ENCODE data around the gene SERINC1.
A peak's percentile ranks its signal among the peaks of the same experiment; 100 is the strongest.

The SERINC1 gene

DNA sequence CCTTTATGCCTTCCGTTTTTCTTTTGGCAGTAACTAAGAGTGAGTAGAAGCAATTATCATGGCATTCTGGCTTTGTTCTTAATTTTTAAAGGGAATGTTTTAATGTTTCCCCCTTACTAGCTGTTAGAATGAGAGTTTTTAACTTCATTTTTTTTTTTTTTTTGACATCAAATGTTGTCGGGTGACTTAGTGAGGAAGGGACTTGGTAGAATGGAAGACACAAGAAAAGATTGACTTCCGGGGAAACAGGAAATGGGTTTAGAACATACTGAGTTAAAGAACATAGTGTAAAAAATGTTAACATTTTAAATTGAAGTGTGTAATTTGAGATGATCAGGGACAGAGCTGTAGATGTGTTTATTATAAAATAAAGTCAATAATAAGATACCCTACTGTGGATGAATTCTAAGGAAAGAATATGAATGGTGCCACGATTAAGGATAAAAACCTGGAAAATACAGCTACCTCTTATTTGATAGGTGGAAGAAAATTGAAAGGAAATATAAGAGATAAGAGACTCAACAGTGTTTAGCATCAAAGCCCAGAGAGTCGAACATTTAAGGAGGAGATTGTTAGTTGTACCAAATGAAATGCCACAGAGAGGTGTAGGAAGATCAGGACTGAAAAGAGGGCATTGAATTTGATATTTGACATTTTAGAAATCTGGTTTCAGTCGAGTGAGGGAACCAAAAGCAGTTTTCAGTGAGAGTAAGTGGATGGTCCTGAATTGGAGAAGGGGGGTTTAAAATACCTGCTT is 62.7 kb downstream of the SERINC1 start:
- ATAC-seq, result no peak
- Mint-ChIP-seq H3K9me3 (no peaks in the 10 kb centered on the region), H3K27ac (no peak overlapping the region), H3K36me3 (peaks cover 35% of the 10 kb centered on the region), H3K27me3 (no peaks in the 10 kb centered on the region), H3K4me1 (peaks cover 57% of the 10 kb centered on the region), H3K4me3 (no peak overlapping the region)

- Mint-ChIP-seq H3K36me3 (peaks cover 32% of the 10 kb centered on the region), H3K4me1 (peaks cover 60% of the 10 kb centered on the region), H3K4me3 (no peak overlapping the region), H3K27ac (no peak overlapping the region), H3K27me3 (no peaks in the 10 kb centered on the region), H3K9me3 (no peaks in the 10 kb centered on the region)
- ATAC-seq, result no peak
Observed at GRCh38 chr6:122408240-122408639, 63.4 kb downstream of the SERINC1 start.

DNA sequence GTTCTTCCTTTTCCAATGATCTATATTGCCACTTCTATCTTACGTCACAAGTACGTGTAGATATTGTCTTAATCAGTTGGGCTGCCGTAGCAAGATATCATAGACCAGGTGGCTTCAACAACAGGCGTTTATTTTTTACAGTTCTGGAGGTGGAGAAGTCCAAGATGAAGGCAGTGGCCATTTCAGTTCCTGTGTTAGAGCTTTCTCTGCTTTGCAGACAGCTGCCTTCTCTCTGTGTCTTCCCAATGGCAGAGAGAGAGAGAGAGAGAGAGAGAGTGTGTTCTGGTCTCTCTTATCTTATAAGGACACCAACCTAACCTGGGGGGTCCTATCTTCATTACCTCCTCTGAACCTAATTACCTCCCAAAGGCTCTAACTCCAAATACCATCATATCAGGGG is 63.9 kb downstream of the SERINC1 start:
- peaks cover 60% of the 10 kb centered on the region for H3K4me1 Mint-ChIP-seq
- no peak overlapping the region for H3K27ac Mint-ChIP-seq
- H3K9me3 Mint-ChIP-seq, result no peaks in the 10 kb centered on the region
- H3K27me3 Mint-ChIP-seq, result no peaks in the 10 kb centered on the region
- H3K4me3 Mint-ChIP-seq, result no peak overlapping the region
- no peak for ATAC-seq
- peaks cover 32% of the 10 kb centered on the region for H3K36me3 Mint-ChIP-seq

- H3K27ac Mint-ChIP-seq, result no peak overlapping the region
- no peaks in the 10 kb centered on the region for H3K27me3 Mint-ChIP-seq
- H3K9me3 Mint-ChIP-seq, result no peaks in the 10 kb centered on the region
- peaks cover 21% of the 10 kb centered on the region for H3K36me3 Mint-ChIP-seq
- H3K4me3 Mint-ChIP-seq, result no peak overlapping the region
- peaks cover 63% of the 10 kb centered on the region for H3K4me1 Mint-ChIP-seq
- ATAC-seq, result no peak
Observed at GRCh38 chr6:122406187-122406586, 65.4 kb downstream of the SERINC1 start.

DNA sequence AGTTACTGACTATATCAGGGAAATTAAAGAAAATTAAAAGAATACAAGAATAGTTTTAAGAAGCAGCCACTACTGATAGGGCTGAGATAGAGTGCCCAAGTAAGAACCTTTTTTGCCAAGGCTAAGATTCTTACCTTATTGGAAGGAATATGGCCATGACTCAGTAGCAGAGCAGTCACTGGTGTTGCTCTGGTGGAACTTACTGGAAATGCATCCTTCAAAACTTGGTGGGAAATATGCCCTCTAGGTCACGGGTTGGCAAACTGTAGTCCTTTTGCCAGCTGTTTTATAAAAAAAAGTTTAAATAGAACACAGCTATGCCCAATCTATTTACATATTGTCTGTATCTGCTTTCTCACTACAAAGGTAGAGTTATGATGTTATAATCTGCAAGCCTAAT is 66.2 kb downstream of the SERINC1 start:
- no peak overlapping the region for H3K27ac Mint-ChIP-seq
- peaks cover 19% of the 10 kb centered on the region for H3K36me3 Mint-ChIP-seq
- H3K27me3 Mint-ChIP-seq, result no peaks in the 10 kb centered on the region
- H3K4me3 Mint-ChIP-seq, result no peak overlapping the region
- H3K4me1 Mint-ChIP-seq, result peaks cover 68% of the 10 kb centered on the region
- ATAC-seq, result no peak
- no peaks in the 10 kb centered on the region for H3K9me3 Mint-ChIP-seq

GRCh38 chr6:122404444-122404843 is 67.2 kb downstream of the SERINC1 start:
- Mint-ChIP-seq H3K4me3 (no peak overlapping the region), H3K4me1 (peaks cover 65% of the 10 kb centered on the region), H3K27ac (no peak overlapping the region), H3K27me3 (no peaks in the 10 kb centered on the region), H3K36me3 (peaks cover 19% of the 10 kb centered on the region), H3K9me3 (no peaks in the 10 kb centered on the region)
- no peak for ATAC-seq

GRCh38 chr6:122401104-122401503 is 70.5 kb downstream of the SERINC1 start:
- no peak for ATAC-seq
- Mint-ChIP-seq H3K4me1 (peaks cover 37% of the 10 kb centered on the region), H3K27ac (peak overlapping the region; percentile 15), H3K9me3 (no peaks in the 10 kb centered on the region), H3K27me3 (no peaks in the 10 kb centered on the region), H3K4me3 (peak overlapping the region; percentile 99), H3K36me3 (peaks cover 9% of the 10 kb centered on the region)

- H3K4me1 Mint-ChIP-seq, result peaks cover 33% of the 10 kb centered on the region
- peak overlapping the region; percentile 94 for H3K27ac Mint-ChIP-seq
- no peaks in the 10 kb centered on the region for H3K27me3 Mint-ChIP-seq
- H3K36me3 Mint-ChIP-seq, result peaks cover 6% of the 10 kb centered on the region
- no peaks in the 10 kb centered on the region for H3K9me3 Mint-ChIP-seq
- peak overlapping the region; percentile 99 for H3K4me3 Mint-ChIP-seq
- ATAC-seq, result no peak
Observed at GRCh38 chr6:122400462-122401089, 71.0 kb downstream of the SERINC1 start.

DNA sequence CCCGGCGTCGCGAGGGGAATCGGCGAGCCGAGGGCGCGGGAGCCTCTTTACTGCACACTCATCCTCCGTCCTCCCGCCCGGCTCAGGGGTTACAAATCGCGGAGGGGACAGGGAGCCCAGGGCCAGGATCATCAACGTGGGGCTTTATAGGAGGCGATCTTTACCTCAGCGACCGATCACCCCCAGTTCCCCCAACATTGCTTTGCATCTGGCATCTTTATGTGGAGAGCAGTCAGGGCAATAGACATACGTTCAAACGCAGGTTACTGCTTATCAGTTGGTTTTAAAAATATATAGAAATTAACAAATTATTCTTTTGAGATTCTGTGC is 71.5 kb downstream of the SERINC1 start:
- Mint-ChIP-seq H3K4me3 (peak overlapping the region; percentile 99), H3K9me3 (no peaks in the 10 kb centered on the region), H3K27me3 (no peaks in the 10 kb centered on the region), H3K4me1 (peaks cover 33% of the 10 kb centered on the region), H3K27ac (peak overlapping the region; percentile 94), H3K36me3 (peaks cover 6% of the 10 kb centered on the region)
- ATAC-seq, result no peak

GRCh38 chr6:122399348-122400120 is 72.1 kb downstream of the SERINC1 start, which contains the start of gene HSF2:
Gene HSF2, plus strand, starts transcription at chr6:122399652. Its CDS starts 86 bp downstream, at chr6:122399738.
- ATAC-seq, result peak; percentile 100

GRCh38 chr6:122399055-122399347 is 72.6 kb downstream of the SERINC1 start:
- Mint-ChIP-seq H3K9me3 (no peaks in the 10 kb centered on the region), H3K27ac (peak overlapping the region; percentile 94), H3K4me3 (peak overlapping the region; percentile 99), H3K36me3 (peaks cover 4% of the 10 kb centered on the region), H3K4me1 (peaks cover 23% of the 10 kb centered on the region), H3K27me3 (no peaks in the 10 kb centered on the region)
- ATAC-seq, result no peak

More at GRCh38 chr6:122399348-122400120, 72.1 kb downstream of the SERINC1 start, which contains the start of gene HSF2:
- Mint-ChIP-seq H3K4me1 (peaks cover 28% of the 10 kb centered on the region), H3K4me3 (peak within 1 kb of the TSS; percentile 99), H3K9me3 (no peaks in the 10 kb centered on the region), H3K27me3 (no peaks in the 10 kb centered on the region), H3K27ac (peak within 1 kb of the TSS; percentile 94), H3K36me3 (peaks cover 6% of the 10 kb centered on the region)

- no peak overlapping the region for H3K27ac Mint-ChIP-seq
- no peak for ATAC-seq
- H3K36me3 Mint-ChIP-seq, result no peaks in the 10 kb centered on the region
- H3K27me3 Mint-ChIP-seq, result no peaks in the 10 kb centered on the region
- H3K9me3 Mint-ChIP-seq, result no peaks in the 10 kb centered on the region
- no peak overlapping the region for H3K4me3 Mint-ChIP-seq
- H3K4me1 Mint-ChIP-seq, result no peaks in the 10 kb centered on the region
Observed at GRCh38 chr6:122394016-122394415, 77.6 kb downstream of the SERINC1 start.

- Mint-ChIP-seq H3K27me3 (no peaks in the 10 kb centered on the region), H3K36me3 (no peaks in the 10 kb centered on the region), H3K9me3 (no peaks in the 10 kb centered on the region), H3K27ac (no peak overlapping the region), H3K4me1 (no peaks in the 10 kb centered on the region), H3K4me3 (no peak overlapping the region)
- no peak for ATAC-seq
Observed at GRCh38 chr6:122393351-122393896, 78.2 kb downstream of the SERINC1 start.
